HepG2 (cell line): ENCODE data around the gene GARS1. TPM values are rescaled to one million over a fixed set of nuclear protein-coding genes. Genes with fewer than 3 reads are reported as not detected.

ENCODE experiments used
- ATF7 ChIP-seq, 2 experiments: fragments of 450-650 bp in 1 of 2; sonication (generic) in 1 of 2; formaldehyde crosslinking in 1 of 2; IDR thresholded peaks; 2 replicates each; pipeline versions ENCODE4 v1.4.0 to v1.6.1; 2016 to 2020; ENCODE audit warnings: antibody characterized with exemption in 1 of 2, mild to moderate bottlenecking in 1 of 2, missing genetic modification reagents in 1 of 2
- BRCA1 ChIP-seq: sonication (generic); formaldehyde crosslinking; IDR thresholded peaks from 2 replicates; pipeline ENCODE4 v1.4.0; 2020; ENCODE audit warnings: missing genetic modification reagents
- DNMT3B ChIP-seq: conservative IDR thresholded peaks from 2 replicates; pipeline ENCODE4 v1.6.1; 2016; ENCODE audit warnings: missing biosample characterization, control low read depth
- GABPB1 ChIP-seq: IDR thresholded peaks from 2 replicates; pipeline ENCODE4 v1.6.1; 2016; ENCODE audit warnings: mild to moderate bottlenecking, missing genetic modification reagents, moderate library complexity, missing compliant biosample characterization
- HNF4A ChIP-seq: sonication (generic); formaldehyde crosslinking; IDR thresholded peaks from 2 replicates; pipeline ENCODE4 v1.4.0; 2020; ENCODE audit warnings: missing genetic modification reagents
- HNRNPUL1 ChIP-seq: fragments of 200-400 bp; formaldehyde crosslinking; IDR thresholded peaks from 2 replicates; pipeline ENCODE4 v1.6.1; 2017; ENCODE audit warnings: low read depth, mild to moderate bottlenecking, low read length, moderate library complexity
- KLF16 ChIP-seq, 2 experiments: sonication (generic) in 1 of 2; formaldehyde crosslinking in 1 of 2; IDR thresholded peaks; 2 replicates each; pipeline versions ENCODE4 v1.6.1 to v1.8.0; 2016 to 2023; ENCODE audit warnings: missing genetic modification reagents in 2 of 2, missing compliant biosample characterization in 1 of 2
- MED13 ChIP-seq: sonication (generic); formaldehyde crosslinking; IDR thresholded peaks from 2 replicates; pipeline ENCODE4 v1.5.0; 2020; ENCODE audit warnings: missing genetic modification reagents
- NFKB2 ChIP-seq: sonication (generic); formaldehyde crosslinking; IDR thresholded peaks from 2 replicates; pipeline ENCODE4 v1.4.0; 2020; ENCODE audit warnings: missing genetic modification reagents, borderline replicate concordance
- NRL ChIP-seq: sonication (generic); formaldehyde crosslinking; IDR thresholded peaks from 2 replicates; pipeline ENCODE4 v1.5.0; 2020; ENCODE audit warnings: missing genetic modification reagents, mild to moderate bottlenecking, moderate library complexity, borderline replicate concordance
- PAX8 ChIP-seq: sonication (generic); formaldehyde crosslinking; IDR thresholded peaks from 2 replicates; pipeline ENCODE4 v1.8.0; 2022; ENCODE audit warnings: mild to moderate bottlenecking, missing genetic modification reagents, borderline replicate concordance
- TAF1 ChIP-seq: sonication (generic); formaldehyde crosslinking; IDR thresholded peaks from 2 replicates; pipeline ENCODE4 v1.4.0; 2020; ENCODE audit warnings: missing genetic modification reagents
- ZNF333 ChIP-seq: sonication (generic); formaldehyde crosslinking; IDR thresholded peaks from 2 replicates; pipeline ENCODE4 v1.4.0; 2020; ENCODE audit warnings: mild to moderate bottlenecking, missing genetic modification reagents, borderline replicate concordance
- ZNF431 ChIP-seq: sonication (generic); formaldehyde crosslinking; IDR thresholded peaks from 2 replicates; pipeline ENCODE4 v1.9.0; 2022; ENCODE audit warnings: missing genetic modification reagents, low read depth, mild to moderate bottlenecking, borderline replicate concordance
- ZNF441 ChIP-seq: sonication (generic); formaldehyde crosslinking; IDR thresholded peaks from 2 replicates; pipeline ENCODE4 v1.7.0; 2021; ENCODE audit warnings: missing genetic modification reagents, borderline replicate concordance
- ZNF501 ChIP-seq: sonication (generic); formaldehyde crosslinking; IDR thresholded peaks from 2 replicates; pipeline ENCODE4 v1.5.1; 2020; ENCODE audit warnings: mild to moderate bottlenecking, moderate library complexity, missing genetic modification reagents
- ZNF552 ChIP-seq: sonication (generic); formaldehyde crosslinking; IDR thresholded peaks from 2 replicates; pipeline ENCODE4 v1.9.0; 2022; ENCODE audit warnings: missing genetic modification reagents, mild to moderate bottlenecking, borderline replicate concordance
- ZNF557 ChIP-seq: sonication (generic); formaldehyde crosslinking; IDR thresholded peaks from 2 replicates; pipeline ENCODE4 v1.4.0; 2020; ENCODE audit warnings: missing genetic modification reagents
- polyA plus RNA-seq, 8 experiments: library from polyadenylated mRNA; depleted of rRNA in 3 of 8; stranded (reverse) in 7 of 8; unstranded in 1 of 8; fragments of >200 nt; fragmentation: Illumina TruSeq in 4 of 8; extraction: Trizol in 4 of 8; gene quantifications; 2 replicates each; pipeline versions ENCODE4 v1.2.1 to v1.2.3, GENCODE V29; 2011 to 2016; ENCODE audit warnings: low read depth in 4 of 8, missing spikeins in 1 of 8, mixed read lengths in 1 of 8; ENCODE audit not compliant: insufficient read depth in 1 of 8
- total RNA-seq, 5 experiments: library from RNA; depleted of rRNA; stranded (reverse); fragments of >200 nt; fragmentation: Illumina TruSeq; extraction: Trizol; gene quantifications; 2 replicates each; pipeline ENCODE4 v1.2.3, GENCODE V29; 2016; ENCODE audit warnings: low read depth in 1 of 5
- TF ChIP-seq, protein P1 (sequence below): sonication (generic); formaldehyde crosslinking; IDR thresholded peaks from 2 replicates; pipeline ENCODE4 v1.8.0; 2022; ENCODE audit warnings: missing genetic modification reagents, low read depth, mild to moderate bottlenecking, borderline replicate concordance
- TF ChIP-seq, protein P2 (sequence below): sonication (generic); formaldehyde crosslinking; IDR thresholded peaks from 2 replicates; pipeline ENCODE4 v1.4.0; 2020; ENCODE audit warnings: missing genetic modification reagents
- TF ChIP-seq, protein P3 (sequence below): sonication (generic); formaldehyde crosslinking; IDR thresholded peaks from 2 replicates; pipeline ENCODE4 v1.4.0; 2020; ENCODE audit warnings: missing genetic modification reagents
- TF ChIP-seq, protein P4 (sequence below): sonication (generic); formaldehyde crosslinking; IDR thresholded peaks from 2 replicates; pipeline ENCODE4 v1.9.0; 2021; ENCODE audit warnings: missing genetic modification reagents, mild to moderate bottlenecking, borderline replicate concordance
- TF ChIP-seq, protein P5 (sequence below): sonication (generic); formaldehyde crosslinking; IDR thresholded peaks from 2 replicates; pipeline ENCODE4 v1.5.1; 2020; ENCODE audit warnings: missing genetic modification reagents, mild to moderate bottlenecking, borderline replicate concordance

Gene GARS1
- total and polyA plus RNA-seq, 2 of the 13 experiments (the other 11 are each of a cell fraction or from before 2014, with no cell fraction given), result 140 to 460 TPM

DNA sequence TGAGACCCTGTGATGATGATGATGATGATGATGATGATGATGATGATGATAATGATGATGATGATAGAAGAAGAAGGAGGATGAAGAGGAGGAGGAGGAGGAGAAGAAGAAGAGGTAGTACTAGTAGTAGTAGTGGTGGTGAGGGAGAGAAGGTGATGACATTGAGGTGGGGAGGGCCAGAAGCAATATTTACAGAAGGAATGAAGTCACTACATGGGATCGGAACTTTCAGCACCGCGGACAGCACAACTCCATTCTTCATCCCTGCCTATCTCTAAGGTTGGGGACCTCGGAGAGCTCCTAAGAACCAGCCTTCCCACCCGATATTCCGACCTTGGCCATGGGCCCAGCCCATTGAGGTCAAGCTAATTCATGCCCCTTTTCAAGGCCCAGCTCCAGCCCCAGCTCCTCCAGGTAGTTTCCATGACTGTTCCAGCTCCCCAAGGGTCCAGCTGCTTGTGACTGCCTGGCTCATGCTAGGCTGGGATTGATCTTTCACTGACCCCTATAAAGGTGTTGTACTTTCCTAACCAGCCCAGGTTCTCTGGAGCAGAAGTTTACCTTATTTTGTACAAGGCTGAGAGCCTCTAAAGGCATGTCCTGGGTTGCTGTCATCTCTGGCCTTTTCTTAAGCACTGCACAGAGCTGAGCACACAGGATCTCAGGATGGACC lies 77.3 kb downstream of the GARS1 start (continued):
- TF ChIP-seq HNF4A (CRISPR knock-in tag) (no peak), HNRNPUL1 (no peak), ZNF501 (no peak), BRCA1 (peak; percentile 85), ZNF431 (CRISPR knock-in tag) (peak; percentile 96), TAF1 (peak; percentile 34; the same call in 1 of the 2 replicates), ZNF333 (CRISPR knock-in tag) (peak; percentile 54; the same call in 1 of the 2 replicates), PAX8 (CRISPR knock-in tag) (no peak), ZNF557 (CRISPR knock-in tag) (peak; percentile 96), ATF7 (IDR thresholded peaks at IDR 0.05) (no peak), ATF7 (CRISPR knock-in tag; IDR thresholded peaks at IDR 0.05) (no peak), NFKB2 (peak; percentile 55; the same call in 1 of the 2 replicates), MED13 (CRISPR knock-in tag) (peak; percentile 74; the same call in 1 of the 2 replicates), ZNF552 (CRISPR knock-in tag) (no peak), DNMT3B (no peak; the same call in 1 of the 2 replicates), ZNF441 (peak; percentile 94; the same call in 1 of the 2 replicates), NRL (CRISPR knock-in tag) (no peak), GABPB1 (CRISPR knock-in tag) (peak; percentile 24; the same call in 1 of the 2 replicates), KLF16 (CRISPR knock-in tag; IDR thresholded peaks at IDR 0.05) (peak in 1 of 2 experiments; percentile 91; a peak in 2 of 4 replicates)
- TF ChIP-seq, protein P1, sequence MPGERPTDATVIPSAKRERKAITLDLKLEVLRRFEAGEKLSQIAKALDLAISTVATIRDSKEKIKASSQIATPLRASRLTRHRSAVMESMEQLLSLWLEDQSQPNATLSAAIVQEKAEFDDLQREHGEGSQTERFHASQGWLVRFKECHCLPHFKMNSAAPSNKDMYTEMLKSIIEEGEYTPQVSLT (CRISPR knock-in tag), result no peak
- TF ChIP-seq, protein P2, sequence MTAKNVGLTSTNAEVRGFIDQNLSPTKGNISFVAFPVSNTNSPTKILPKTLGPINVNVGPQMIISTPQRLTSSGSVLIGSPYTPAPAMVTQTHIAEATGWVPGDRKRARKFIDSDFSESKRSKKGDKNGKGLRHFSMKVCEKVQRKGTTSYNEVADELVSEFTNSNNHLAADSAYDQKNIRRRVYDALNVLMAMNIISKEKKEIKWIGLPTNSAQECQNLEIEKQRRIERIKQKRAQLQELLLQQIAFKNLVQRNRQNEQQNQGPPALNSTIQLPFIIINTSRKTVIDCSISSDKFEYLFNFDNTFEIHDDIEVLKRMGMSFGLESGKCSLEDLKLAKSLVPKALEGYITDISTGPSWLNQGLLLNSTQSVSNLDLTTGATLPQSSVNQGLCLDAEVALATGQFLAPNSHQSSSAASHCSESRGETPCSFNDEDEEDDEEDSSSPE, result no peak
- TF ChIP-seq, protein P3, sequence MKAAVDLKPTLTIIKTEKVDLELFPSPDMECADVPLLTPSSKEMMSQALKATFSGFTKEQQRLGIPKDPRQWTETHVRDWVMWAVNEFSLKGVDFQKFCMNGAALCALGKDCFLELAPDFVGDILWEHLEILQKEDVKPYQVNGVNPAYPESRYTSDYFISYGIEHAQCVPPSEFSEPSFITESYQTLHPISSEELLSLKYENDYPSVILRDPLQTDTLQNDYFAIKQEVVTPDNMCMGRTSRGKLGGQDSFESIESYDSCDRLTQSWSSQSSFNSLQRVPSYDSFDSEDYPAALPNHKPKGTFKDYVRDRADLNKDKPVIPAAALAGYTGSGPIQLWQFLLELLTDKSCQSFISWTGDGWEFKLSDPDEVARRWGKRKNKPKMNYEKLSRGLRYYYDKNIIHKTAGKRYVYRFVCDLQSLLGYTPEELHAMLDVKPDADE (CRISPR knock-in tag), result peak; percentile 67; the same call in 1 of the 2 replicates
- TF ChIP-seq, protein P4, sequence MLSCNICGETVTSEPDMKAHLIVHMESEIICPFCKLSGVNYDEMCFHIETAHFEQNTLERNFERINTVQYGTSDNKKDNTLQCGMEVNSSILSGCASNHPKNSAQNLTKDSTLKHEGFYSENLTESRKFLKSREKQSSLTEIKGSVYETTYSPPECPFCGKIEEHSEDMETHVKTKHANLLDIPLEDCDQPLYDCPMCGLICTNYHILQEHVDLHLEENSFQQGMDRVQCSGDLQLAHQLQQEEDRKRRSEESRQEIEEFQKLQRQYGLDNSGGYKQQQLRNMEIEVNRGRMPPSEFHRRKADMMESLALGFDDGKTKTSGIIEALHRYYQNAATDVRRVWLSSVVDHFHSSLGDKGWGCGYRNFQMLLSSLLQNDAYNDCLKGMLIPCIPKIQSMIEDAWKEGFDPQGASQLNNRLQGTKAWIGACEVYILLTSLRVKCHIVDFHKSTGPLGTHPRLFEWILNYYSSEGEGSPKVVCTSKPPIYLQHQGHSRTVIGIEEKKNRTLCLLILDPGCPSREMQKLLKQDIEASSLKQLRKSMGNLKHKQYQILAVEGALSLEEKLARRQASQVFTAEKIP (CRISPR knock-in tag), result no peak
- TF ChIP-seq, protein P5, sequence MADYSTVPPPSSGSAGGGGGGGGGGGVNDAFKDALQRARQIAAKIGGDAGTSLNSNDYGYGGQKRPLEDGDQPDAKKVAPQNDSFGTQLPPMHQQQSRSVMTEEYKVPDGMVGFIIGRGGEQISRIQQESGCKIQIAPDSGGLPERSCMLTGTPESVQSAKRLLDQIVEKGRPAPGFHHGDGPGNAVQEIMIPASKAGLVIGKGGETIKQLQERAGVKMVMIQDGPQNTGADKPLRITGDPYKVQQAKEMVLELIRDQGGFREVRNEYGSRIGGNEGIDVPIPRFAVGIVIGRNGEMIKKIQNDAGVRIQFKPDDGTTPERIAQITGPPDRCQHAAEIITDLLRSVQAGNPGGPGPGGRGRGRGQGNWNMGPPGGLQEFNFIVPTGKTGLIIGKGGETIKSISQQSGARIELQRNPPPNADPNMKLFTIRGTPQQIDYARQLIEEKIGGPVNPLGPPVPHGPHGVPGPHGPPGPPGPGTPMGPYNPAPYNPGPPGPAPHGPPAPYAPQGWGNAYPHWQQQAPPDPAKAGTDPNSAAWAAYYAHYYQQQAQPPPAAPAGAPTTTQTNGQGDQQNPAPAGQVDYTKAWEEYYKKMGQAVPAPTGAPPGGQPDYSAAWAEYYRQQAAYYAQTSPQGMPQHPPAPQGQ (CRISPR knock-in tag), result no peak
